ENCODE data around the gene OR5AR1. TPM values are rescaled to one million over a fixed set of nuclear protein-coding genes. Genes with fewer than 3 reads are reported as not detected.

OR5AR1 gene
- total RNA-seq, 2 donors from 2014 or later: not detected

- Mint-ChIP-seq H3K9me3 (peaks cover 9% of the 10 kb centered on the region), H3K36me3 (ENCODE audit: low read depth) (no peaks in the 10 kb centered on the region), H3K4me1 (no peaks in the 10 kb centered on the region), H3K4me3 (no peak overlapping the region), H3K27ac (no peak overlapping the region), H3K27me3 (ENCODE audit: insufficient read depth) (no peaks in the 10 kb centered on the region)
- no peak overlapping the region for H3K4me3 ChIP-seq (ENCODE audit: low read length)
- H3K27me3 ChIP-seq (ENCODE audit: control insufficient read depth, insufficient read depth, low read length, poor library complexity, severe bottlenecking): no peaks in the 10 kb centered on the region
- no peaks in the 10 kb centered on the region for H3K4me1 ChIP-seq (ENCODE audit: control insufficient read depth, insufficient read depth, low read length)
- H3K36me3 ChIP-seq (ENCODE audit: control insufficient read depth, insufficient read depth, low read length): no peaks in the 10 kb centered on the region
- DNase-seq: no peak
- no peak overlapping the region for H3K9ac ChIP-seq (ENCODE audit: extremely low read depth, low read length, poor library complexity, severe bottlenecking)
- H3K27ac ChIP-seq (ENCODE audit: low read depth, low read length): no peak overlapping the region
- TF ChIP-seq CTCF (conservative IDR thresholded peaks at IDR 0.05): no peak
- H3K9me3 ChIP-seq (ENCODE audit: control insufficient read depth, low read length): no peaks in the 10 kb centered on the region
- WGBS, 2 experiments (ENCODE audit: insufficient coverage in 1 of 2, insufficient read length in 1 of 2): 45 to 64% methylated on average over 1 of the region's 1 CpG
These were observed 42.4 kb downstream of the OR5AR1 start for GRCh38 chr11:56705784-56706396.

- 94% methylated on average over 2 of the region's 2 CpGs; no CpG with 5 or more reads in 1 of the 2 experiments for WGBS, 2 experiments (ENCODE audit: insufficient coverage in 1 of 2, insufficient read length in 1 of 2)
These were observed 43.0 kb downstream of the OR5AR1 start for GRCh38 chr11:56706486-56706885.

GRCh38 chr11:56714206-56714605 is 50.7 kb downstream of the OR5AR1 start:
- Mint-ChIP-seq H3K4me1 (no peaks in the 10 kb centered on the region), H3K36me3 (ENCODE audit: low read depth) (no peaks in the 10 kb centered on the region), H3K9me3 (peaks cover 9% of the 10 kb centered on the region), H3K27ac (no peak overlapping the region), H3K27me3 (ENCODE audit: insufficient read depth) (no peaks in the 10 kb centered on the region), H3K4me3 (no peak overlapping the region)
- 90 to 100% methylated on average over 1 to 2 of the region's 2 CpGs for WGBS, 2 experiments (ENCODE audit: insufficient coverage in 1 of 2, insufficient read length in 1 of 2)
- no peak overlapping the region for H3K9ac ChIP-seq (ENCODE audit: extremely low read depth, low read length, poor library complexity, severe bottlenecking)
- no peak for TF ChIP-seq CTCF (conservative IDR thresholded peaks at IDR 0.05)
- DNase-seq: no peak
- H3K4me3 ChIP-seq (ENCODE audit: low read length): no peak overlapping the region
- no peaks in the 10 kb centered on the region for H3K4me1 ChIP-seq (ENCODE audit: control insufficient read depth, insufficient read depth, low read length)
- no peaks in the 10 kb centered on the region for H3K36me3 ChIP-seq (ENCODE audit: control insufficient read depth, insufficient read depth, low read length)
- no peak overlapping the region for H3K27ac ChIP-seq (ENCODE audit: low read depth, low read length)
- no peaks in the 10 kb centered on the region for H3K27me3 ChIP-seq (ENCODE audit: control insufficient read depth, insufficient read depth, low read length, poor library complexity, severe bottlenecking)
- no peaks in the 10 kb centered on the region for H3K9me3 ChIP-seq (ENCODE audit: control insufficient read depth, low read length)

More at GRCh38 chr11:56706486-56706885, 43.0 kb downstream of the OR5AR1 start:
- Histone ChIP-seq H3K4me1 (ENCODE audit: control insufficient read depth, insufficient read depth, low read length) (no peaks in the 10 kb centered on the region), H3K27me3 (ENCODE audit: control insufficient read depth, insufficient read depth, low read length, poor library complexity, severe bottlenecking) (no peaks in the 10 kb centered on the region), H3K27ac (ENCODE audit: low read depth, low read length) (no peak overlapping the region), H3K9me3 (ENCODE audit: control insufficient read depth, low read length) (no peaks in the 10 kb centered on the region), H3K36me3 (ENCODE audit: control insufficient read depth, insufficient read depth, low read length) (no peaks in the 10 kb centered on the region), H3K9ac (ENCODE audit: extremely low read depth, low read length, poor library complexity, severe bottlenecking) (no peak overlapping the region), H3K4me3 (ENCODE audit: low read length) (no peak overlapping the region)
- Mint-ChIP-seq H3K27me3 (ENCODE audit: insufficient read depth) (no peaks in the 10 kb centered on the region), H3K4me3 (no peak overlapping the region), H3K9me3 (peaks cover 9% of the 10 kb centered on the region), H3K36me3 (ENCODE audit: low read depth) (no peaks in the 10 kb centered on the region), H3K27ac (no peak overlapping the region), H3K4me1 (no peaks in the 10 kb centered on the region)
- TF ChIP-seq CTCF (conservative IDR thresholded peaks at IDR 0.05): no peak
- no peak for DNase-seq

Other genes with a start within 250 kb of the OR5AR1 start
- gene OR5M3, start 190.3 kb upstream of the OR5AR1 start, total RNA-seq: not detected
- not detected for gene OR5M8, start 172.3 kb upstream of the OR5AR1 start, total RNA-seq
- gene OR5M11, start 120.4 kb upstream of the OR5AR1 start, total RNA-seq: not detected
- gene OR5M10, start 86.0 kb upstream of the OR5AR1 start, total RNA-seq: not detected
- gene OR5M1, start 48.8 kb upstream of the OR5AR1 start, total RNA-seq: not detected
- gene OR5AP2, start 21.2 kb upstream of the OR5AR1 start, total RNA-seq: not detected
- not detected for gene OR9G1, start 35.4 kb downstream of the OR5AR1 start, total RNA-seq
- gene OR9G4, start 85.0 kb downstream of the OR5AR1 start, total RNA-seq: not detected

All from endodermal cell (in vitro differentiated cells).